Right lobe of liver (tissue), 6 donors: ENCODE data around the gene C22orf31. TPM values are rescaled to one million over a fixed set of nuclear protein-coding genes. Genes with fewer than 3 reads are reported as not detected.

ENCODE experiments used
- ATAC-seq, 4 donors: fragments of 200-7000 bp; cut with Tn5 transposase; one replicate each; pipeline ENCODE4 v1.9.1; 2020; ENCODE audit warnings: mild to moderate bottlenecking in 4 of 4, moderate library complexity in 4 of 4
- DNase-seq, 3 donors: peaks; one replicate each; pipeline ENCODE4 v3.0.0-alpha.2; 2020
- H3K27ac ChIP-seq, 3 donors: fragments of 200-600 bp; one replicate each; pipeline ENCODE4 v1.8.0; 2022
- H3K27me3 ChIP-seq, 2 donors: fragments of 200-600 bp; one replicate each; pipeline ENCODE4 v1.8.0; 2022
- H3K36me3 ChIP-seq, 4 donors: fragments of 200-600 bp; sonication (generic) in 1 of 4; one replicate each; pipeline versions ENCODE4 v1.5.1 to v1.8.0; 2017 to 2022; ENCODE audit warnings: control low read depth in 1 of 4
- H3K4me1 ChIP-seq, 4 donors: fragments of 200-600 bp; sonication (generic) in 1 of 4; one replicate each; pipeline versions ENCODE4 v1.5.1 to v1.8.0; 2017 to 2022; ENCODE audit warnings: control low read depth in 1 of 4
- H3K4me3 ChIP-seq, 3 donors: fragments of 200-600 bp; one replicate each; pipeline ENCODE4 v1.8.0; 2022
- H3K9me3 ChIP-seq, 4 donors: fragments of 200-600 bp; sonication (generic) in 1 of 4; one replicate each; pipeline versions ENCODE4 v1.5.1 to v1.8.0; 2017 to 2022; ENCODE audit warnings: control low read depth in 1 of 4
- CTCF ChIP-seq, 4 donors: fragments of 200-600 bp in 3 of 4; fragments of 450-650 bp in 1 of 4; IDR thresholded peaks; one replicate each; pipeline versions ENCODE4 v1.5.1 to v1.8.0; 2016 to 2022; ENCODE audit warnings: antibody characterized with exemption in 4 of 4, mild to moderate bottlenecking in 2 of 4
- POLR2A ChIP-seq: fragments of 450-650 bp; IDR thresholded peaks from one replicate; pipeline ENCODE4 v1.6.1; 2017; ENCODE audit warnings: antibody characterized with exemption, mild to moderate bottlenecking
- WGBS: methylation state at CpG from one replicate; pipeline ENCODE4 v1.1.6; 2018; ENCODE audit warnings: low coverage, low lambda C conversion rate; ENCODE audit not compliant: insufficient coverage; ENCODE audit errors: missing lambda C conversion rate; 5-methylcytosine and 5-hydroxymethylcytosine counted together
- intact Hi-C, 2 donors: fragments of 100-400 bp; cut with DNase I; formaldehyde crosslinking; loops; one replicate each; pipeline versions ENCODE4 v1.11.2 to v1.14.1; 2022
- total RNA-seq, 6 experiments: library from RNA; depleted of rRNA in 2 of 6; stranded (reverse); fragments of >200 nt in 2 of 6; fragmentation: NEBNext Ultra II Directional in 3 of 6; extraction: Animal tissue kit (Norgen Biotek cat#: 25700) in 3 of 6; gene quantifications; one replicate each; pipeline versions ENCODE4 v1.1.0 to v1.2.4, GENCODE V29; 2016 to 2023
- donor health status: DM: no; HTN: yes; CAD: no.
- donor health status: DM: no; HTN: no; CAD: no.
- donor health status: DM: no; HTN: no; CAD: no.
- donor health status: DM: no; HTN: yes; CAD: no.
- donor health status: DM: no; HTN: yes; CAD: no.

The C22orf31 gene
- total RNA-seq, 6 experiments from 2014 or later, result not detected

DNA sequence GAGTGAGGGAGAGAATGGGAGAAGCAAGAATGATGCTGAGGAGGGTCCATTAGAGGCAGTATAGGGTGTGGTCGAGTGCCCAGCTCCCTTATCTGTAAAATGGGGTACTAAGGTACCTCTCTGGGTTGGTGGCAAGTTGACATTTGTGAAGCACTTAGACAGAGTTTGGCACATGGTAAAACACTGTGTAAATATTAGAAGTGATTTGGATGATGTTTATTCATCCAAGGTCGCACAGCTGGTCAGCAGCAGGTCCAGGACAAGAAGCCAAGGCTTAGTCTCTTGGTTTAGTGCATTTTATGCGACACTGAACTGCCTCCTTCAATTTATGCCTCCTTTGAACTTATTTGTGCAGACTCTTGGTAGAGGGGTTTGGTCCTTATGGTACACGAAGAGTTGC, 30.6 kb upstream of the C22orf31 start:
- Histone ChIP-seq H3K4me3 (no peak overlapping the region), H3K9me3 (no peaks in the 10 kb centered on the region), H3K27me3 (no peaks in the 10 kb centered on the region), H3K4me1 (peaks cover 0 to 18% (median 0%) of the 10 kb centered on the region in 4 donors), H3K36me3 (no peaks in the 10 kb centered on the region), H3K27ac (no peak overlapping the region)
- intact Hi-C loops, result no loop called here
- TF ChIP-seq CTCF (IDR thresholded peaks at IDR 0.05), result no peak
- no peak for TF ChIP-seq POLR2A
- peak in 1 of 3 donors; percentile 30 for DNase-seq
- WGBS, result 42% methylated on average over 4 of the region's 4 CpGs
- ATAC-seq, result peak; percentile 59 to 68 (median 66)

GRCh38 chr22:29090039-29090438, 28.4 kb upstream of the C22orf31 start:
- intact Hi-C loops, result no loop called here
- Histone ChIP-seq H3K27me3 (no peaks in the 10 kb centered on the region), H3K27ac (no peak overlapping the region), H3K36me3 (no peaks in the 10 kb centered on the region), H3K4me1 (peaks cover 0 to 18% (median 0%) of the 10 kb centered on the region in 4 donors), H3K9me3 (no peaks in the 10 kb centered on the region), H3K4me3 (no peak overlapping the region)
- 53% methylated on average over 3 of the region's 3 CpGs for WGBS
- ATAC-seq (peak in 2 of 4 donors; percentile 21 to 39), DNase-seq (no peak)
- TF ChIP-seq POLR2A, result no peak
- TF ChIP-seq CTCF (IDR thresholded peaks at IDR 0.05), result no peak

- WGBS, result 68% methylated on average over 3 of the region's 3 CpGs
- Histone ChIP-seq H3K27me3 (no peaks in the 10 kb centered on the region), H3K4me3 (no peak overlapping the region), H3K27ac (no peak overlapping the region), H3K36me3 (no peaks in the 10 kb centered on the region), H3K9me3 (no peaks in the 10 kb centered on the region), H3K4me1 (peaks cover 0 to 18% (median 0%) of the 10 kb centered on the region in 4 donors)
- TF ChIP-seq CTCF (IDR thresholded peaks at IDR 0.05), result no peak
- TF ChIP-seq POLR2A, result no peak
- DNase-seq, result no peak
- no peak for ATAC-seq
- intact Hi-C loops, result no loop called here
Measured at GRCh38 chr22:29089507-29089906, 27.9 kb upstream of the C22orf31 start.

GRCh38 chr22:29088809-29089208, 27.2 kb upstream of the C22orf31 start:
- peak in 1 of 3 donors; percentile 3 for DNase-seq
- Histone ChIP-seq H3K9me3 (no peaks in the 10 kb centered on the region), H3K36me3 (no peaks in the 10 kb centered on the region), H3K27ac (no peak overlapping the region), H3K27me3 (no peaks in the 10 kb centered on the region), H3K4me1 (peaks cover 0 to 18% (median 0%) of the 10 kb centered on the region in 4 donors), H3K4me3 (no peak overlapping the region)
- WGBS, result 93% methylated on average over 3 of the region's 3 CpGs
- TF ChIP-seq POLR2A, result no peak
- TF ChIP-seq CTCF (IDR thresholded peaks at IDR 0.05), result no peak
- intact Hi-C loops, result no loop called here
- ATAC-seq, result no peak

DNA sequence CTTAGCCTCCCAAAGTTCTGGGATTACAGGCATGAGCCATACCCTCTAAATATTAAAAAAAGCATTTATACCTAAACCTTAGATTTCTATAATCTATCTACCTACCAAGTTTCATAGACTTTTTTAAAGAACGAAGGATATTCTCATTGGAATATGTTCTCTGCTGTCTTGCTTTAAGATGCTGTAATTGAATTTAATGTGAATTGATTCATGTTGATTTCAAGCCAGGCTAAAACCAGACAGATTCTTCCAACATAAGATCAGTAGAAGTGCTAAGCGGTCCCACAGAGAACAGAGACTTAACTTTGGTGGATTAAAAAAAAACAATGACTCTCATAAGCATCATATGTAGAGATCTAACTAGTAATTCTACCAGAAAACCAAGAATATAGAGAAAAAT, 25.4 kb upstream of the C22orf31 start:
- no peak overlapping the region for H3K27ac ChIP-seq
- TF ChIP-seq POLR2A (no peak), CTCF (IDR thresholded peaks at IDR 0.05) (no peak)
- ATAC-seq (no peak), DNase-seq (no peak)
- intact Hi-C loops, result no loop called here
- no peaks in the 10 kb centered on the region for H3K36me3 ChIP-seq
- WGBS, result 95% methylated on average over 2 of the region's 2 CpGs
- H3K4me3 ChIP-seq, result no peak overlapping the region
- H3K27me3 ChIP-seq, result no peaks in the 10 kb centered on the region
- no peaks in the 10 kb centered on the region for H3K9me3 ChIP-seq
- peaks cover 0 to 14% (median 4%) of the 10 kb centered on the region in 4 donors for H3K4me1 ChIP-seq
